IPS-18a (cell line): ENCODE results near the gene RNF207.

Experiments used
- H3K27ac ChIP-seq: one replicate; pipeline ENCODE4 v1.5.1; 2013; ENCODE audit warnings: low read length
- H3K27me3 ChIP-seq: one replicate; pipeline ENCODE4 v1.6.1; 2013; ENCODE audit warnings: mild to moderate bottlenecking, low read length; ENCODE audit not compliant: control insufficient read depth, insufficient read depth
- H3K36me3 ChIP-seq: one replicate; pipeline ENCODE4 v1.6.1; 2013; ENCODE audit warnings: low read depth, low read length; ENCODE audit not compliant: control insufficient read depth
- H3K4me1 ChIP-seq: one replicate; pipeline ENCODE4 v1.6.1; 2013; ENCODE audit warnings: low read depth, low read length; ENCODE audit not compliant: control insufficient read depth
- H3K4me3 ChIP-seq: one replicate; pipeline ENCODE4 v1.5.1; 2013; ENCODE audit warnings: low read length
- H3K9ac ChIP-seq: one replicate; pipeline ENCODE4 v1.6.1; 2013; ENCODE audit warnings: mild to moderate bottlenecking, low read length, moderate library complexity
- H3K9me3 ChIP-seq: one replicate; pipeline ENCODE4 v1.6.1; 2013; ENCODE audit warnings: low read depth, low read length; ENCODE audit not compliant: control insufficient read depth

The RNF207 gene, protein sequence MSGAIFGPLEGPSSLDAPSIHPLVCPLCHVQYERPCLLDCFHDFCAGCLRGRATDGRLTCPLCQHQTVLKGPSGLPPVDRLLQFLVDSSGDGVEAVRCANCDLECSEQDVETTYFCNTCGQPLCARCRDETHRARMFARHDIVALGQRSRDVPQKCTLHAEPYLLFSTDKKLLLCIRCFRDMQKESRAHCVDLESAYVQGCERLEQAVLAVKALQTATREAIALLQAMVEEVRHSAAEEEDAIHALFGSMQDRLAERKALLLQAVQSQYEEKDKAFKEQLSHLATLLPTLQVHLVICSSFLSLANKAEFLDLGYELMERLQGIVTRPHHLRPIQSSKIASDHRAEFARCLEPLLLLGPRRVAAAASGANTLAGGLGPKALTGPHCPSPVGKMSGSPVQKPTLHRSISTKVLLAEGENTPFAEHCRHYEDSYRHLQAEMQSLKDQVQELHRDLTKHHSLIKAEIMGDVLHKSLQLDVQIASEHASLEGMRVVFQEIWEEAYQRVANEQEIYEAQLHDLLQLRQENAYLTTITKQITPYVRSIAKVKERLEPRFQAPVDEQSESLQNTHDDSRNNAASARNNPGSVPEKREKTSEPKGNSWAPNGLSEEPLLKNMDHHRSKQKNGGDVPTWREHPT

DNA sequence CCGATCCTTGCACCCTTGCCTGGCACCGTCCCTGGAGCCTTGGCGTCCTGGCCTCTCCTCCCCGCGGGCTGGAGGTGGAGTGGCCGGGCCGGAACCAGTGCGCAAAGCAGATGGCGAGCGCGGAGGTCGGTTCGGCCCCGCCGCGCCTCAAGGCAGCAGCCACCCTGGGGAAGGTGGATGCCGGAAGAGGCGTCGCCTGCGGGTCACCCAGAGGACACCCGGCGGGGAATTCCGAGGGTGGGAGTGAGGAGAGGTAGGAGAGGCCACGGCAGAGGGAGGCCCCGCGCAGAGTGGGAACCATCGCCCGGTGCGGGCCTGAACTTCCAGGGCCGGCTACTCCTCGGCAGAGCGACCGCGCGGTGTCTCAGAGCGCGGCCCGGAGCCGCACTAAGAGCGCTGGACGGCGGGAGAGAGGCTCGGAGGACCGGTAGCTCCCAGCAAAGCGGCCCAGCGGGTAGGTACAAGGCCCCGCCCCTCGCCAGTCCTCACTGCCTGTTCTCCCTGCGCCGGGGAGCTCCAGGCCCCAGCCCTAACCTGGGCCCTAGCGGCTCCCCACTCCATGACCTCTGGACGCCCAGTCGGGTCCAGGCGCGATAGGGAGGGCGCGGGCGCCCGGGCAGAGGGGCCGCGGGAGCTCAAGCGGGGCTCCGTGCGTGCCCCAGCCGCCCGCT is at the start of gene RNF207:
TSS of gene RNF207 (plus strand) at position 271 of the 671 bp plus-strand sequence. CDS start 417 bp downstream, outside the sequence.
- H3K27ac ChIP-seq: no peak within 1 kb of the TSS
- H3K36me3 ChIP-seq: no peaks in the 10 kb centered on the region
- peak within 1 kb of the TSS; percentile 54 for H3K4me3 ChIP-seq
- H3K9me3 ChIP-seq: no peaks in the 10 kb centered on the region
- H3K4me1 ChIP-seq: peaks cover 3% of the 10 kb centered on the region
- no peak within 1 kb of the TSS for H3K9ac ChIP-seq
- peaks cover 47% of the 10 kb centered on the region for H3K27me3 ChIP-seq

DNA sequence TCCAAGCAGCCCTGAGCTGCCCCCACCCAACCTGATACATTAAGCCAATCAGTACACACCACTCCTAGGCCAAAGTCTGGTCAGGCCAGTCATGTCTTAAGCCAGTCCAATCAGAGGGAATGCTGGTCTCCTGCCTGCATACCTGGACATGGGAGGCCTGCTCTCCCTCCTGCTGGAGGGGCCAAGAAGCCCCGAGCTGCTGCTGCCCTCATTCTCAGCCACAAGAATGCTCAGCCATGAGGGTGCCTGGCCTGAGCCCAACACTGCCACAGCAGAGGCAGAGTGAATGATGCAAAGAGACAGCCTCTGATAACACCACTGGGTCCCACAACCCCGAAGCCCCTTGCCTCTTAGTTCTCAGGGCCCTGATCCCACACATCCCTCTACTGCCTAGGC is 48.8 kb upstream of the RNF207 start:
- Histone ChIP-seq H3K4me1 (no peaks in the 10 kb centered on the region), H3K9ac (no peak overlapping the region), H3K36me3 (no peaks in the 10 kb centered on the region), H3K4me3 (no peak overlapping the region), H3K27ac (no peak overlapping the region), H3K27me3 (no peaks in the 10 kb centered on the region), H3K9me3 (no peaks in the 10 kb centered on the region)

DNA sequence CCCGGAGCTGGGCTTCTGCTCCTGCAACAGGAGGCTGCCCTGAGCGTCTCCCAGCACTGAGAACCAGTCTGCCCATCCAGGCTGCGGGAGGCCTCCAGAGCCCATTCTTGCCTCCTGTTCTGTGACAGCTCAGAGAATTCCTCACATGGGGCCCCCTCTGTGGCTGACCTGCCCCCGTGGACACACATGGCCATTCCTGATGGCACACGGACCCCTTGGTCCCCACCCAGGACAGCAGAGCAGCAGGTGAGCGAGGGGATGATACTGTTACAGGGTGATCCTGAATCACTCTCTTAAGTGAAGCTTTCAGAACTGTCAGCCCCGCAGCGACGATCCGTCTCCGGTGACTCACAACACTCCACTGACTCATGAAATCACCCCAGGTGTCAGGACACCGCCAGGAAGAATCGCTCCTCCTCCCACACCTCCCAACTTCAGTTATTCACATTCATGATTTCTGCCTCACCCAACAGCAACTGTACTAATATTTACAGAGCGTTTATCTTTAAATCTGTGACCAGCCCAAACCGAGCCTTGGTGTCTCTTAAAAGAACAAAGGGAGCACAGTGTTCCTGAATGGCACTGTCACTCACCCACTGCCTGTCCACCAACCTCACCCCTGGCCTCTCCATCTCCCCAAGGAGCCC is 48.3 kb upstream of the RNF207 start:
- no peaks in the 10 kb centered on the region for H3K27me3 ChIP-seq
- H3K27ac ChIP-seq: no peak overlapping the region
- no peaks in the 10 kb centered on the region for H3K36me3 ChIP-seq
- no peak overlapping the region for H3K9ac ChIP-seq
- no peaks in the 10 kb centered on the region for H3K9me3 ChIP-seq
- no peaks in the 10 kb centered on the region for H3K4me1 ChIP-seq
- no peak overlapping the region for H3K4me3 ChIP-seq

GRCh38 chr1:6158181-6158580 is 47.7 kb upstream of the RNF207 start:
- no peaks in the 10 kb centered on the region for H3K27me3 ChIP-seq
- no peak overlapping the region for H3K9ac ChIP-seq
- H3K4me3 ChIP-seq: no peak overlapping the region
- H3K4me1 ChIP-seq: no peaks in the 10 kb centered on the region
- no peaks in the 10 kb centered on the region for H3K36me3 ChIP-seq
- H3K9me3 ChIP-seq: no peaks in the 10 kb centered on the region
- H3K27ac ChIP-seq: no peak overlapping the region

DNA sequence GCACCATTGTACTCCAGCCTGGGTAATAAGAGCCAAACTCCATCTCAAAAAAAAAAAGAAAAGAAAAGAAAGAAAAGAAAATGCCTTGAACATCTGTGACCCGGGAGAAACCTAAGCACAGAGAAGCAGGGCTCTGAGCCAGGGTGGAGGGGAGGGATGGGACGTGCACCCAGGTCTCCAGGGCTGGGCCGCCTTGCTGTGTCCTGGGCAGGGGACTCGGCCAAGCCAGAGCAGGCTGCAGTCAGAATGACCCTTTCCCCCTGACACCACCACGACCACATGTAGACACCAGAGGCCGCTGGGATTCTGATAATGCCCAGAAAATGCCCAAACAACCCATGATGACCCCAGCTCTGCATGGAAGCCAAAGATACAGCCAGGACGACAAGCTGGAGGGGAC is 43.6 kb upstream of the RNF207 start:
- Histone ChIP-seq H3K9me3 (no peaks in the 10 kb centered on the region), H3K4me1 (no peaks in the 10 kb centered on the region), H3K27ac (no peak overlapping the region), H3K36me3 (no peaks in the 10 kb centered on the region), H3K27me3 (no peaks in the 10 kb centered on the region), H3K4me3 (no peak overlapping the region), H3K9ac (no peak overlapping the region)

GRCh38 chr1:6162773-6163172 is 43.1 kb upstream of the RNF207 start:
- H3K27ac ChIP-seq: no peak overlapping the region
- H3K9ac ChIP-seq: no peak overlapping the region
- no peaks in the 10 kb centered on the region for H3K4me1 ChIP-seq
- H3K9me3 ChIP-seq: no peaks in the 10 kb centered on the region
- no peak overlapping the region for H3K4me3 ChIP-seq
- no peaks in the 10 kb centered on the region for H3K27me3 ChIP-seq
- no peaks in the 10 kb centered on the region for H3K36me3 ChIP-seq

DNA sequence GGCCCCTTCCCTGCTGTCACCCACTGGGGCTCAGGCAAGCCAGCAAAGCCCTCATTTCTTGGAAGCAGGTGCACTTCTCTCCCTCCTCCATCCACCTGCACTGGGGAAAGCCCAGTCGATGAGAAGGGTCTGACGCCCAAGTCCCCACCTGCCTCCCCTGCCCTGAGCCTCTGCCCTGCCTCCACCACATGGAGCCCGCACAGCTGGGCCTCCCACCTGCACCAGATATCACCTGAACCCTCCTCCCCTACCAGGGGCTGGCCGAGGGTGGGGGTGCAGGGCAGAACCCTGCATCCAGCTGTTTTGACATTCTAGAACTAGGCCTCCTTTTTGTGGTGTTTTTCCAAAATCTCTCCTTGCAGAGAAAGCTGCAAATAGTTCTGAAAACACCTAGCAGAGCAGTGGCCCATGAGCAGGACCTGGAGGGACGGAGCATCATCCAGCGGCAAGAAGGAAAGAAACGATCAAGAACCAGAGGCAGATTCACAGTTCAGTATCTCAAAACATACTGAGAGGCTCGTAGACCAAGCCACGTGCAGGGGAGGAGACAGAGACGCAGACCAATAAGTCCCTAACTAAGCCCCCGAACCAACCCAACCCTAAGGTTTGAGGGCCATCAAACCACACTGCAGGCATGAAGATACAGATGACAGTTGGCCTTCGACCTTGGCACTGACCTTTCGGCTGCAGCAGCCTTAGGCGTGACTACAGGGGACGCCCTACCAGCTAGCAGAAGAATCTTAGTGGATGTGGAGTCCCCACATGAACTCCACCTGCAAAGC is 42.5 kb upstream of the RNF207 start:
- H3K36me3 ChIP-seq: no peaks in the 10 kb centered on the region
- H3K4me1 ChIP-seq: no peaks in the 10 kb centered on the region
- H3K27ac ChIP-seq: no peak overlapping the region
- H3K9ac ChIP-seq: no peak overlapping the region
- H3K27me3 ChIP-seq: no peaks in the 10 kb centered on the region
- no peak overlapping the region for H3K4me3 ChIP-seq
- H3K9me3 ChIP-seq: no peaks in the 10 kb centered on the region

DNA sequence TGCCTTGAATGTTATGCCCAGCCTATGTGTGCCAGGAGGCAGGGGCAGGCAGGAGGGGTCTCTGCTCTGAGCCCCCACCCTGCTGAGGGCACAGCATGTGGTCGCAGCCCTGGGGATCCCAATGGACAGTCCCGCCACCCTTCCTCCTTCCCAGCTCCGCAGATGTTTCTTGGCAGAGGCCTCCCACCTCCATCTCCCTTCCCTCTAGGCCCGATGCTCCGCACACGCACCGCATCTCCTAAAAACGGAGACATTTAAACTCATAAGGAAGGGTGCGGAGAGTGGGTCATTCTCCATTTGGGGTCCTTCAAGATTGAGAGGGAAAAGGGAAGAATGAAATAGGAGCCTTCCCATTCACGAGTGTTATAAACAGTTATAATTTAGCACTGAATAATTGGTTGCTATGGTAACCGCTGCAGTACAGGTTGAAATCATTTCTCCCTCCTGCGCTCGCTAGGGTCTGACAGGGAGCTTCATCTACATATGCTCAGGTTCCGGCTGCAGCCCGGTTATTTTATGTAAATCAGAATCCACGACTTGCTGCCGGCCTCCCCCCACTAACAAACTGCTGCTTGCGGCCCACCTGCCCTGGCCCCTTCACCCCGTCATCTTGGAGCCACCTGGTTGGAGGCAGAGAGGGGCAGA is 41.8 kb upstream of the RNF207 start:
- no peaks in the 10 kb centered on the region for H3K4me1 ChIP-seq
- H3K27ac ChIP-seq: no peak overlapping the region
- no peak overlapping the region for H3K9ac ChIP-seq
- no peaks in the 10 kb centered on the region for H3K27me3 ChIP-seq
- no peak overlapping the region for H3K4me3 ChIP-seq
- H3K9me3 ChIP-seq: no peaks in the 10 kb centered on the region
- no peaks in the 10 kb centered on the region for H3K36me3 ChIP-seq

GRCh38 chr1:6165027-6165426 is 40.9 kb upstream of the RNF207 start:
- Histone ChIP-seq H3K9me3 (no peaks in the 10 kb centered on the region), H3K27ac (no peak overlapping the region), H3K4me1 (no peaks in the 10 kb centered on the region), H3K36me3 (no peaks in the 10 kb centered on the region), H3K9ac (no peak overlapping the region), H3K27me3 (no peaks in the 10 kb centered on the region), H3K4me3 (no peak overlapping the region)

GRCh38 chr1:6165441-6165985 is 40.4 kb upstream of the RNF207 start:
- Histone ChIP-seq H3K27ac (no peak overlapping the region), H3K9me3 (no peaks in the 10 kb centered on the region), H3K4me1 (no peaks in the 10 kb centered on the region), H3K4me3 (no peak overlapping the region), H3K36me3 (no peaks in the 10 kb centered on the region), H3K27me3 (no peaks in the 10 kb centered on the region), H3K9ac (no peak overlapping the region)
